HG02943 (cell line): ENCODE results near the gene MSL3.

Experiments
- ATAC-seq: cut with Tn5 transposase; IDR thresholded peaks from one replicate; pipeline ENCODE4 v1.9.1; 2021; ENCODE audit warnings: mild to moderate bottlenecking, low read depth, moderate library complexity; ENCODE audit not compliant: unreplicated experiment

Gene MSL3

DNA sequence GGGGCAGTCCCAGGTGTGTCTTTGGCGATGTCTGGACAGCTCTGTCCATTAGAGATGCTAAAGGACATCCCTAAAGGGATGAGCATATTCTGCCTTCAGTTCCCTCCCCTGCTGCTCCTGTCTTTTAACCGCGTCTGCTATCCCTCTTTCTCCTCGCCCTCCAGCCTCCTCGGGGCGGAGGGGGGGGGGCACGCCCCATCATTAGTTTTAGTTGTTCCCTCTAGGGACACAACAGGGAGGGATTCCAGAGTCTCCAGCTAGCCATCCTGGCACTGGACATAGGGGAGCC lies 1.1 kb downstream of the MSL3 start:
- ATAC-seq = no peak

DNA sequence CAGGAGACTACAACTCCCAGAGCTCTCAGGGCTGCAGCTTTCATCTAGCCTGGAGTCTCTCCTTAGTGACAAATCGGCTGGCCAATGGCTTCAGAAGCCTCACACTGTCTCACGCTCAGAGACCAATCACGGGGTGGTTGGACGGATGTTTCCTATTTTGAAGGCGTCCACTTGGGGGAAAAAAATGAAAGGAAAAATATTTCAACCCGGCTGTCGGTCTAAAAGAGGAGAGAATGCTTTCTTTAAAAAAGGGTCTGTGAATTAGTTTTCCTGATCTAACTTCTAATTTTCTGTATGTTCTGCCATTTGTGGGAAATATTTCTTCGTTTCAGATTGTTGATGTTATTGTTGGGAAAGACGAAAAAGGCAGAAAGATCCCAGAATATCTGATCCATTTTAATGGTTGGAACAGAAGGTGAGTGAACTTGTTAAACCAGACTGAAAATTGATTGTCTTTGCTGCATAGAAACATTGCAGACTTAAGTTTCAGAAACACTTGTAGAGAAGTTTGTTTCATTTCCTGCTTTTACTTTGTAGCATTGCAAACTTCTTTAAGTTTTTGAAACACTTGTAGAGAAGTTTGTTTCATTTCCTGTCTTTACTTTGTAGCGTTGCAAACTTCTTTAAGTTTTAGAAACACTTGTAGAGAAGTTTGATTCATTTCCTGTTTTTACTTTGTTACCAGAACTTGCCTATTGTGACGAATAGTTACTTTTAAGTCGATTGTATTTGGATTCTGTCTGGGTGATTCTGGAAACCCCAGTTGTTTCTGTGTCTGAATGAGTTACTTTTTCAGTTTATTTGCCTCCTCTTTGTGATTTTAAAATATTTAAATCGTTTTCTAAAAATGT lies 1.6 kb downstream of the MSL3 start:
- ATAC-seq = peak; percentile 69

DNA sequence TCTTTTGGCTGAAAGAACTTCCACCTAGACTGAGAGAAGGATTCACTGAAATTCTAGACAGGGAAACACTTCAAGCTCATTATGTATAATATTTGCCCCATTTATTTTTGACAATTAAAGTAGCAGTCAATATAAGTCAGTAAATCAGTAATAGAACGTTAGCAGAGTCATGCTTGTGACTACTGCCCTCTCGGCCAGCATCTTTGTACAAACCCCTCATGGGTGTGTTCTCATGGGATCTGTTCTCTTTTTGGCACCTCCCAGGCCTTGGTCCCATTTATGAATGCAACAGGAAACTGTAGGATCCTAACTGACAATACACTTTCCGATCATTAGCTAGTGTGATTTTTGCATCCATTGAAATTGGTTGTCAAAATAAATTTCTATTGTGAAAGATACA lies 2.9 kb downstream of the MSL3 start:
- ATAC-seq = no peak

DNA sequence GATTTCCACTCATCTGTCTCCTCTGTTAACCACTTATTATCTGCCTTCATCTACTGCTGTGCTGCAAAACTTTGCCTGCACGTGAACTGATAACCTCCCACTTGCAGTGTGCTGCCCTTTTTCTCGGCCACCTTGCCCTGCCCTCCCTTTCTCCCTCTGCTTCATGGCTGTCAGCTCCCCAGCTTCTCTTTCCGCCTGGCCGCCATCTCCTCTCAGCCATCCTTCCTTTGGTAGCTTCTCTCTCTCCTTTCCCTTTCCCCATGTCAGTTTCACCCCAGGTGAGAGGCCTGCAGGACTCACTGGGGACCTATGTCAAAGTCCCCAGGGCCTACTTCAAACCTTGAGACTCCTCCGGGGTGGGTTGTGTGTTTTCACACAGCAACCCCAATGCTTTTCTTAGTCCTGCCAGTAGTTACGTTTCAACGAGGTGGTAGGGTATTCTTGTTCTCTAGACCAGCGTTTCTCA lies 6.6 kb downstream of the MSL3 start:
- no peak for ATAC-seq

DNA sequence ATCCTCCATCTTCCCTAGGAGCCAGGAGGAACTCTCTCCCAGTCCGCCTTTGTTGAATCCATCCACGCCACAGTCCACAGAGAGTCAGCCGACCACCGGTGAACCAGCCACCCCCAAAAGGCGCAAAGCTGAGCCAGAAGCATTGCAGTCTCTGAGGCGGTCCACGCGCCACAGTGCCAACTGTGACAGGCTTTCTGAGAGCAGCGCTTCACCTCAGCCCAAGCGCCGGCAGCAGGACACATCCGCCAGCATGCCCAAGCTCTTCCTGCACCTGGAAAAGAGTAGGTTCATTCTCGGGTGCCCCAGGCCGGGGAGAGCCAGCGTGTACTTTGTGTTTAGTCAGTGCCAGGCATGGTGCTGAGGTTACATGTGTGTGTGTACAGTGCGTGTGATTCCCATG lies 7.4 kb downstream of the MSL3 start:
- no peak for ATAC-seq

DNA sequence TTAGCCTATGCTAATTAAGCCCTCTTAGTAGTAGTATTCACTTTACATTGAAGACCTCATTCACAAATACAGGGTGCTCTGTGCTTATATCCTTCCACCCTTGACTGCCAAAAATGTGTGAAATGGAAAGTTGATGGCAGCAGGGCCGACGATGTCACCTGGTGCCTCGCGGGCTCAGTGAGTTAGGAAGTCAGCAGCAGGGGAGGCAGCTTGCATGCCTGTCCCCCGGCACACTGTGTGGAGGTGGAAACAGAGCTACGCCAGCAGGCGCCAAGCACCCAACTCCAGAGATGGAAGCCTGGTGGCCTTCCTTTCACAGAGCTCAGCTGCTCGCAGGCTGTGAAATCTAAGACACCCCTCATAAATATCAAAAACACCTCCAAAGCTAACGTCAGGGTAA lies 8.4 kb downstream of the MSL3 start:
- ATAC-seq = no peak

DNA sequence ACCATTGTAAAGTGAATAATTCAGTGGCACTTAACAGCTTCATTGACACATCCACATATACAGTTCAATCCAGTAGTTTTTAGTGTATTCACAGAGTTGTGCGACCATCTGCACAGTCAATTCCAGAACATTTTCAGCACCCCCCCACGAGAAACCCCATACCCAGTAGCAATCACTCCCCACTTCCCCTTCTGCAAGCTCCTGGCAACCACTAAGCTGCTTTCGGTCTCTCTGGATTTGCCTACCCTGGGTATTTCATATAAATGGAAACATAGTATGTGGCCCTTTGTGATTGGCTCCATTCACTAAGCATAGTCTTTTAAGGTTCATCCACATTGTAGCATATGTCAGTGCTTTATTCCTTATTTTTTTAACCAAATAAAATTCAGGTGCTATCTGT lies 10.0 kb downstream of the MSL3 start:
- ATAC-seq = peak; percentile 45

DNA sequence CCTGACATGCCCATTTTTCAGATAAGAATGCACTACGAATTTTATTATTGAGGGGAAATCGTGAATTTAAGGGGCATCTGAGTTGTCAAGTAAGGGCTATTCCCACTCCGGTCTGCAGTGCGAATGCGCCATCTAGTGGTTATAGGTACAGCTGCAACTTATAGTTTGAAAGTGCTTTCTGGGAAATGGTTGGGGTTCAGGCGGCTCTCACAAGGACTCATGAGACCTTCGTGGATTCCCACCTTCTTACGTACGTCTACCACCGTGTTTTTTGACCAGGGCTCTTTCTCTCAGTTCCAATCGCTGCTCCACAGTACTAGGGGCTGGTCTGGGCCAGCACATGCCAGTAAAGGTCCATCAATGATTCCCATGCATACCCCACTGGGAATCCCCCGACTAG lies 12.3 kb downstream of the MSL3 start:
- ATAC-seq = peak; percentile 68

DNA sequence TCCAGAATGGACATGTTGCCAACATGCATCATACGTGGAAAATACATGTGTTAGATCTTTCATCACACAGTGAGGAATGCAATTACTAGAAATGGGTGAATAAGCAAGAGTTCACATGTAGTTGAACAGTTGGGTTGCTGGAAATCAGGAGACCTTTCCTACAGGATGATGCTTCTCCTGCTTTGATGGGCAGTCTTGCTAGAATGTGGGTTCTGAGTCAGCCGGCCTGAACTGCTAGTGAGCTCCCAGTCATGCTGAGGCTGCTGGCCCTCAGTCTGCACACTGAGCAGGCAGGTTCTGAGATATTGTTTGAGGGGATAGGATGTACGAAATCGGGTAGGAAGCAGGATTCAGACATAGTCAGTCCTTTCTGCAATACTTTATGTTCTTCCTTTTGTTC lies 20.2 kb downstream of the MSL3 start:
- no peak for ATAC-seq

DNA sequence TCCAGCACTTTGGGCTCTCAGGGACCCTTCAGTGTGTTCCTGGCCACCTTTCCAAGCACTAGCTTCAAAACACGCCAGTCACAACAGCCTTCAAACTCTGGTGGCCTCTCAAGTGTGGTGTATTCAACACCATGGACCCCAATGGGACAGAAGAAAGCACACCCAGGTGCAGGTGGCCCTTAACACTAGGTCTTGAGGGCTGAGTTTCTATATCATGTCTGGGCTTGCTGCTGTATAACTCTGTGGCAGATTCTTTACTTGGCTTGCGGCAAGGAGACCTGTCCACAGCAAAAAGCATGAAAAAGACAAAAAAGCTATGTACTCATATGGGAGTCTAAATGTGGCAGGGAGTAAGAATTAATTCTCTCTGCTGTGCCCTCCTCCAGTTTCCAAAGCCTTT lies 23.1 kb downstream of the MSL3 start:
- ATAC-seq = no peak

DNA sequence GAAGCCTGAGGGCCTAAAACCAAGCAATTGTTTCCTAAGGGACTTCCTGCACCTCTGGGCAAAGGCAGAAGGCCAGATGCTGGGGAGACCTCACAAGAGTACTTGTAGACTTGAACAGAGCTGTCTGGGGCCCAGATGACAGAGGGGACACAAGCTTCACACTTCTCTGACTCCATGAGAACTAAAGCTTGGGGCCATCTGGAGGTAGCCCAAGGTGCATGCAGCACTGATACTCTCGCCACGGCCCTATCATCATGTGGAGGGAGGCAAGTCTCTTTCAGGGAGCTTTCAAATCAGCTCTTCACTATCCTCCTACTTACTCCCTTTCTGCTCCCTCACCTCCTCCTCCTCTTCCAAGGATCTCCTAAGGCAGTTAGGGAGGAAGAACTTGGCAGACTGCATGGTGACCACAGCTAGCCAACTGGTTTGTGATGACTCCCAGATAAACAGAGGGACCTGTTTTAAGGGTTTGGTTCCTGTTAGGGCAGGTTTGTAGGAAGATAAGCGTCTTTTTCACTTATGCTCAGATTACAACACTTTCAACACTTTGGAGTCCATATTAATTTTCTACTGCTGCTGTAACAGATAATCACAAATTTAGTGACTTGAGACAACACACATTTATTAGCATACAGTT lies 23.8 kb downstream of the MSL3 start:
- ATAC-seq = no peak

DNA sequence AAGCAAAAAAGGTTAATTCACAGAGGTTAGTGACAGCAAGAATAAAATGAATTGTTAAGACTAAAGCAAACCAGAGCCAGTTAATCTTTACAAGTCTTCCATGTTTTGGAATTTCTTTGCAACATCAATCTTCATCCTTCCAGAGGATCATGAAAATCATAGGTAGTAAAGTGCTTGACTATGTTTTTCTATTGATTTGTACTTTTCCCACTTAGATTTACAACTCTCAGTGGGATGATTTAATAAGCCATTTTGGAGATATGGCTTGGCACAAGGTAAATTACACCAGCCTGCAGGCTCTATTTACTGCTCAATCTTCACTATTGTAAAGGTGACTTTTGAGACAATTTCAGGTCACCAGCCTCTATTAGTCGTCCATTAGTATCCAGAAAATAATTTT lies 26.5 kb downstream of the MSL3 start:
- no peak for ATAC-seq

DNA sequence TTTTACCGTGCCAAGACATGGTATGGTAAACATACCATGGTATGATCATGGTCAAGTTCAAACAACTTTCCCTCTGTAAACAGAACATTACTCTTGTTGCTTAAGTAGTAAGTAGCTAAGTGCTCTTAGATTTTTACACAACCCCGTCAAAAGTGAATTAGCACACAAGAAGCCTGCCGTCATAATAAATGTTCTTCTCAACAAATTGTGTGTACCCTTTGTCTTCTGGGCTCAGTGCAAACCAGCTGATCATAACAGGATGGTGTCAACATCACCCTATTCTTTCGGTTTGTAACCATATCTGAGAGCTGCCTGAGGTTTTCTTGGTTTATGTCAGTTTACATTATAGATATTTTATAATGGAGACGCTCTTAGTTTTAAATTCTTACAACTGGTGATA lies 28.8 kb downstream of the MSL3 start:
- ATAC-seq = no peak

DNA sequence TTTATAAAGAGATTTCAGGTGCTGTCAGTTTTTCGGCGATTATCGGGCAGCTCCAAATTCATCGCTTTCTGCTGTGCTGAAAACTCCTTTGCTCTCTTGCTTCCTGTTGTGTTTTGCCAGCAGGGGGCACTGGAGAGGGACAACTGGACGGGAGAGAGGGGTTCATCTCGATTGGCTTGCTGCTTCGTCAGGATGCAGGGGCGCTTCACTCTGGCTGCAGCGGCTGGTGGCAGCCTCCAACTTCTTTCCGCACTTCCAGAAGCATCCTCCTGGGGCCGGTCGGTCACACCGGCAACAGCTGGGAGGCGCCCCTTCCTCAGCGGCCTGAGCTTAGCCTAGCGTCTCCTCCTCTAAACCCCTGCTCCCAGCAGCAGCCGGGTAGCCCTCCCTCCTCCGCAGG lies 29.5 kb downstream of the MSL3 start:
- no peak for ATAC-seq

DNA sequence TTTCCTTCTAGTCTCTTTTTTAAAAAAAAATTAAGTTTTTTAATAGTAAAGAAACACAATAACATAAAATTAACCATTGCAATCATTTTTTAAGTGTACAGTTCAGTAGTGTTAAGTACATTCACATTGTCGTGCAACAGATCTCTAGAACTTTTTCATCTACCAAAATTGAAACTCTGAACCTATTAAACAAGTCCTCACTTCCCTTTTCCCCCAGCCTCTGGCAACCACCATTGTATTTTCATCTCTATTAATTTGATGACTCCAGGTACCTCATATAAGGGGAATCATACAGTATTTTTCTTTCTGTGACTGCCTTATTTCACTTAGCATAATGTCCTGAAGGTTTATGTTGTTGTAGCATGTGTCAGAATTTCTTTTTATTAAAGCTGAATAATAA lies 31.8 kb downstream of the MSL3 start:
- ATAC-seq = no peak

DNA sequence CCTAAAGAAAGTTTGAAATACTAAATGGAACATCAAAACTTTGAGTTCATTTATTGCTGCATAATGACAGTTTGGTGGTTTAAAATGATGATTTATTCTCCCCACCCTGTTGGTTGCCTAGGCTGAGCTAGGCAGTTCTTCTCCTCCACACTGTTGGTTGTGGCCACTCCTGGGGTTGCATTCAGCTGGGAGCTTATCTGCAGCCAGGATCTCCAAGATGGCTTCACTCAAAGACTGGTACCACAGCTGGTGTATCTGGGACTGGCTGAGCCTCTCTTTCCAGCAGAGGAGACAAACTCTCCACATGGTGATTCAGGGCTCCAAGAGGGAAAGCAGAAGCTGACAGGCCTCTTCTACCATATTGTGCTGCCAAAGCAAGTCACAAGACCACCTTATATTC lies 33.1 kb downstream of the MSL3 start:
- no peak for ATAC-seq

DNA sequence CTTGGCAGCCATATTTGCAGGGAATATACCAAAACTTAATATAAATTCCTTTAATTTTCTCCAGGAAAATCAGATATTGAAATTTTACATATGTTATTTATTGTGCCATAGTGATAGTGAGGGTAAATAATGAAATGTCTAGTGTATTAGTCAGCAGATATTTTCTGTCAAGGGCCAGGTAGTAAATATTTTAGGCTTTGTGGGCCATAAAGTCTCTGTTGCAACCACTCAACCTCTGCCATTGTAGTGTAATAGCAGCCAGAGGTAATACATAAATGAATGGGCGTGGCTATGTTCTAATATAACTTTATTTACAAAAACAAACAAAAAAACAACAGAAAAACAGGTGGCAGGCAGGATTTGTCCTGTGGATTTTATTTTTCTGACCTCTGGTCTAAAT lies 33.5 kb downstream of the MSL3 start:
- ATAC-seq = no peak

DNA sequence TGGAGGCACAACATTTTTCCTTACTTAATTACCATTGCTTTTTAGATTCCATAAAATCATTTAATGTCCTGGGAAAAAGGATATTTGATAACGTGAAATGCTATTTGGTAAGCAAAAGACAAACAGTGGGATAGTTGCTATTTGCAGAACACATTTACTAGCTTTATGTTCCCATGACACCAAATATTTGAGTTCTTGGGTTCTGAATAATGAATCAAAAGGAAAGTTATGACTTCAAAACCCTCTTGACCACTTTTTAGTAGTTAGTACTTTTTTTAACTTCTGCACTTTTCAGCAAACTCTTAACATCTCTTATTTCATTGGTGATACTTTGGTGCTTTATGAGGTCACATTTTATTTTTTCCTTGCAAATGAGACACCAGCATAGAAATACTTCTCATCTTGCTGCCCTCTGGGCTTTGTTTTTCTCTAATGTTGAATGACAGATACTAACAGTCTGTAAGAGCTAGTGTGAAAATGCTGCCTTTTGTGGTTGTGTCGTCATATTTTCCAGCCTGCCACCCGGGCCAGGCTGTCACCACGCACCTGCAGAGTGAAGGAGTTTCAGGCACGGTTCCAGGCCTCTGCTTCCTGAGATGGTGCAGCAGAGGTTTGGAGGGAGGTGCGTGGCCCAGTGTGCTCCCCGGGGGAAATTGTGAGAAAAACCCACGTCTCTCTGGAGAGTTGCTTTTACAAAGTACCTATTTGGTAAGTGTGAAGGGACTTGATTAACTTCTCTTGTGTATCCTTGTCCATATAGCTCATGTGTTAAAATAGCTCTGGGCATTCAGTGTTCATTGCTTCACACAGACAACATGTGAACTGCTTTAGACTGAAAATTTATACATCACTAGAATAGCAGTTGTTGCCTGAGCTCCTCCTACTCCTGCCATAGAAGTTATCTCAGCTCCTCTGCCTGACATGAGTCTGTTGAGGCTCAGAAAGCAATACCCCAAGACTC lies 34.7 kb downstream of the MSL3 start:
- ATAC-seq = peak; percentile 75

DNA sequence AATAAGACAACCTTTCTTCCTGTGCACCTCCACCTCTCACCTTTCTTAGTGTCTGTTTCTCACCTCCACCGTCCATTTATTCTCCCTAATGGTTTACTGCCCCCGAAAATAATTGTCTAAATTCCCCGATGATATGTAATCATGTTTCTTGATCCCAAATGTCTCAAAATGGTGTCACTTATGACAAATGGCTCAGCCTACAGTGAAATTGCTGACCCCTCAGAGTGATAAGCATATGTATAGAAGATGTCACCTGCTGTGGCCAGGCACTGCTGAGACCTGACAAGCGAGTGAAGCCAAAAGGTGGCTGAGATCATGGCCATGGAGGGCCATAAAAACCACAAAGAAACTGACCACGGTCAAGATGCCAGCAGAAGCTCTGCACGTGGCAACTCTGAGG lies 35.7 kb downstream of the MSL3 start:
- no peak for ATAC-seq

DNA sequence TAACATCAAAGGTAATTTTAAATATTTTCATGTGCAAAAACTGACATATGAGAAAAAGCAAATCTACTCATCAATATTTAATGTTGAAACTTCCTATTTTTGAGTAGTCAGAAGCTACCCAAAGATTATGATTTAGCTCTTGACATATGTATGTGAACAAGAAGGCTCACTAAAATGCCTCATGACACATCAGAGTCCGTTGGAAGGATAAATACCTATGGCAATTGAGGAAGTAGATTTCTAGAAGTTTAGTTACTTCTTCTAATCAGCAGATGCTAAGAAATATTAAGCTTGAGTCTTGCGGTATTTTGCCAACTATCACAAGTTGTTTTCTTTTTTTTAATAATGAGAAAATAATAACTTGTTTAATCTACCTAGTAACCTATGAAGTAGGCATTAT lies 55.3 kb downstream of the MSL3 start:
- ATAC-seq = no peak
